Neural progenitor cell (in vitro differentiated cells): Measurements from ENCODE around the gene PGAM2.

Experiments
- EZH2 ChIP-seq: fragments of 200-600 bp; sonication (generic); IDR thresholded peaks from 2 replicates; pipeline ENCODE4 v1.6.1; 2017; ENCODE audit warnings: antibody characterized with exemption, mild to moderate bottlenecking, moderate library complexity
- EZH2phosphoT487 ChIP-seq: fragments of 200-600 bp; sonication (generic); IDR thresholded peaks from 2 replicates; pipeline ENCODE4 v1.6.1; 2017; ENCODE audit warnings: antibody characterized with exemption
- TF ChIP-seq, protein P1 (sequence below): fragments of 200-600 bp; sonication (generic); IDR thresholded peaks from 2 replicates; pipeline ENCODE4 v1.5.1; 2017; ENCODE audit warnings: antibody characterized with exemption, mild to moderate bottlenecking

- TF ChIP-seq, protein P1, sequence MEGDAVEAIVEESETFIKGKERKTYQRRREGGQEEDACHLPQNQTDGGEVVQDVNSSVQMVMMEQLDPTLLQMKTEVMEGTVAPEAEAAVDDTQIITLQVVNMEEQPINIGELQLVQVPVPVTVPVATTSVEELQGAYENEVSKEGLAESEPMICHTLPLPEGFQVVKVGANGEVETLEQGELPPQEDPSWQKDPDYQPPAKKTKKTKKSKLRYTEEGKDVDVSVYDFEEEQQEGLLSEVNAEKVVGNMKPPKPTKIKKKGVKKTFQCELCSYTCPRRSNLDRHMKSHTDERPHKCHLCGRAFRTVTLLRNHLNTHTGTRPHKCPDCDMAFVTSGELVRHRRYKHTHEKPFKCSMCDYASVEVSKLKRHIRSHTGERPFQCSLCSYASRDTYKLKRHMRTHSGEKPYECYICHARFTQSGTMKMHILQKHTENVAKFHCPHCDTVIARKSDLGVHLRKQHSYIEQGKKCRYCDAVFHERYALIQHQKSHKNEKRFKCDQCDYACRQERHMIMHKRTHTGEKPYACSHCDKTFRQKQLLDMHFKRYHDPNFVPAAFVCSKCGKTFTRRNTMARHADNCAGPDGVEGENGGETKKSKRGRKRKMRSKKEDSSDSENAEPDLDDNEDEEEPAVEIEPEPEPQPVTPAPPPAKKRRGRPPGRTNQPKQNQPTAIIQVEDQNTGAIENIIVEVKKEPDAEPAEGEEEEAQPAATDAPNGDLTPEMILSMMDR = no peak
- TF ChIP-seq EZH2 (no peak), EZH2phosphoT487 (no peak)
Measured at GRCh38 chr7:44086627-44087026, 21.3 kb upstream of the PGAM2 start.
